Fibroblast of gingiva (primary cell): ENCODE data around the gene RAD18.

Source experiments
- DNase-seq: peaks from one replicate; pipeline ENCODE4 v3.0.0-alpha.2; 2011; ENCODE audit warnings: low read depth

RAD18 gene

DNA sequence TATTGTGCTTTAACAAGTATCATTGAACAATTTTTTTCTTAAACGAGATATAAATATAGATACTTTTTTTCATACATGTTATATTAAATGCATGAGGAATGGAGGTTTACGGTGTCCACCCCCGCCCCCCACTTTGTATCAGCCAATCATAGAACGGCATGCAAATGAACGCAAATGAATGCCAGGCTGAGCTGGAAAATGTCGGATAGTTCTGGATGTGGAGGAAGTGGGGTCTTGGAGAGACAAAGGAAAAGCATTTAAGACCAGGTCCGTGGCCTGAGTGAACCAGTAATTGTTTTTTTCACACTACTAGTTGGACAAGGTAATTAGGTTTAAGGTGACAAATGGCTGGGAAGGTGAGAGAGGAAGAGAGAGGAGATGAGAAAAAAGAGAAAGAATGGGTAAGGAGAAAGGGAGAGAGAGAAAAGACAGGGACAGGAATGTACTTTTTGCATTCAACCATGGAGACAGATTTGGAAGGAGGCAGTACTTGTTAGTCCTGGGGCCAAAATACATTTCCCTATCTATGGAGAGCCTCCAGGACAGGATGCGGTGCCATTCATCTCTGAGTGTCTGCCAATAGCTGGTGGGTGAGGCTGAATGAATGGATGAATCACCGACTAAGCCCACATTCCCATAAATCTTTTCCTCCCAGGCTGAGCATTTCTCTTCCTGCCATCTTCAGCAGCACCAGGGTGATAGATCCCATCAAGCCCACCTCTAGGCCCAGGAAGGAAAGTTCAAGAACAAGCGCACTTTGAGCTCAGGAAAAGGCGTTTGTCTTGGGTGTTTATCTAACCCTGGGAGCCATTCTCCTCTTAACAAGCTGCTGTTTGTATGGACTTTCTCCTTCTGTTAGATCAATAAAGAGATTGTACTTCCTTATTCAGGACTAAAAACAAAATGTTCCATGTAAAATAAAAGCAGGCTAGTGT lies 1.4 kb upstream of the RAD18 start:
- peak; percentile 49 for DNase-seq

DNA sequence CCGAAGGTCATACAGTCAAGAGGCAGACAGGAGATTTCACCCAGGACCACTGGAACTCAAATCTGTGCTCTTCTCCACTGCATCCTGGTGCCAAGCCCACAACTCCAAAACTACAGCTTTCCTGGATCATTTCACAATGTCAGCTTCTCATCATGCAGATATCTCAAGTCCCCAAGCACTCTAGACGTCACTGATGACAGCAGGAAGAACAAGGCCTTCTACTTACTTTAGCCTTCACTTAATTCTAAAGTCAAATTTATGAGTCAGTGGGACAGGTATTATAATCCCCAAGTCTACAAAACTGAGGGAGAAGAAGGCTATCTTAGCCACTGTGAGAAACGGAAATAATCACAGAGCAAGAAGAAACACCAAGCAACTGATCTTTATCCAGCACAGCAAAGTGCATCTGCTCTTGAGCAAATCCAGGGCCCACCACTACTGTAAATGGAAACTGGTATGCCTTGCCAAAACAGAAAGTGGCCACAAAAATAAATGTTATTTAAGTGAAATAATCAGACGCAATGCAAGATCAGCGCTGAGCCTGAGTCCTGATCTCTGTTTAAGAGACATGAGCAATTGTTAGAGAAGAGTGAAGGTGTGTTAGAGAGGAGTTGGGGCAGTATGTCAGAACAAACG lies 928 bp downstream of the RAD18 start:
- no peak for DNase-seq

- no peak for DNase-seq
These were observed 3.6 kb downstream of the RAD18 start for GRCh38 chr3:8959668-8960067.

- no peak for DNase-seq
These were observed 8.1 kb downstream of the RAD18 start for GRCh38 chr3:8954938-8955763.

GRCh38 chr3:8953313-8953712 lies 10.0 kb downstream of the RAD18 start:
- no peak for DNase-seq

DNA sequence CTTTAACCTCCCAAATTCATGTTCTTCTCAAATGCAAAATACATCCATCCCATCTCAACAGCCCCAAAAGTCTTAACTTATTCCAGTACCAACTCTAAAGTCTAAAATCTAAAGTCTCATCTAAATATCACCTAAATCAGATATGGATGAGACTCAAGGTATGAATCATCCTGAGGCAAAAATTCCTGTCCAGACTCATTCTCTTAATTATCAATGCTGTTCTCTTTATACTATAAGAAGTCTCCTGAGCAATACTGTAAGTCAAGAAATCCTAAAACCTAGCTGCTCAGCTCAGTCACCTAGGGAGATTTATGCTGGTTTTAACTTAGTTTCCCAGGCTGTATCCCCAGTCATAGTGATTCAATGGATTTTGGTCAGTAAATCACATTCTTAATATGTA lies 11.1 kb downstream of the RAD18 start:
- no peak for DNase-seq

DNA sequence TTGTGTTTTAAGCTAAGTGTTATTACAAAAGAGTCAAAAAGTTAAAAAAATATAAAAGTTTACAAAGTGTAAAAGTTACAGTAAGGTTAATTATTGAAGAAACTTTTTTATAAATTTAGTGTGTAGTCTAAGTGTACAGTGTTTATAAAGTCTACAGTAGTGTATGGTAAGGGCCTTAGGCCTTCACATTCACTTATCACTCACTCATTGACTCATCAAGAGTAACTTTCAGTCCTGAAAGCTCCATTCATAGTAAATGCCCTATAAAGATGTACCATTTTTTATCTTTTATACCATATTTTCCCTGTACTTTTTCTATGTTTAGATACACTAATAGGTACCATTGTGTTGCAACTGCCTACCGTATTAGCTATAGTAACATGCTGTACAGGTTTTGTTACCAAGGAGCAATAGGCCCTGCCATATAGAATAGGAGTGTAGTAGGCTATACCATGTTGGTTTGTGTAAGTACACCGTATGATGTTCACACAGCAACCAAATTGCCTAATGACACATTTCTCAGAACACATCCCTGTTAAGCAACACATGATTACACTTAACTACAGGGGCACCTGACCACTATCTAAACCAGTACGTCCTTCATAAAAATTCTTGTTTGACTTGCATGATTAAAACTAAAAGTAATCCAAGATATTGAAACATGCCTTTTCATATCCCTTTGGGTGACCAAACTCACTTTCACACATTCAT lies 17.2 kb downstream of the RAD18 start:
- no peak for DNase-seq

DNA sequence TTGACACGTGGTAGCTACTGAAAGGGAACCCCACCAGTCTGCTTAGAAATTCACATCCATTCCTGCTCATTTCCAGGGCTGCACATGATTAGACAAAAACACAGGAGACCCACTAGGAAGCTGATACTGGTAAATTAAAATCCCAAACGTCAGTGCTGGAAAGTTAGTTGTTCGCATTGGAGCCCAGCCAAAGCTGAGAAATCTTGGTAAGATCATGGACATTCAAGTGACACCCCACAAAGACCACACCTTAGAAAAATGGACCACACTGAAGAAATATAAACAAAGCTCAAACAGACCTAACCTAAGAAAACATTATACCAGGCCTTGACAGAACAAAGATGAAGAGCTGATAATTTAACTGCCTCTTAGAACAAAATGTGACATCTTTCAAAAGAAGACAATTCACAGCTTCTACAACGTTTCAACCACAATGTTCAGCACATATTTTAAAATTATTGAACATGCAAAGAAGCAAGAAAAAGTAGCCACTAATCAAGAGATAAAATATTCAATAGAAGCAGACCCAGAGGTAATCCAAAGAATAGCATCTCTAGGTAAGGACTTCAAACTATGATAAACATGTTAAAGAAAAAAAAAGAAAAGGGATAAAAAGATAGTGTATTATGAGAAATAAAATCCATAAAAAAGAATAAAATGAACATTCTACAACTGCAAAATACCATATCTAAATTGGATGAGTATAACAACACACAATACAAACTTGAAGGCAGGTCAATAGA lies 20.4 kb downstream of the RAD18 start:
- DNase-seq = no peak

DNA sequence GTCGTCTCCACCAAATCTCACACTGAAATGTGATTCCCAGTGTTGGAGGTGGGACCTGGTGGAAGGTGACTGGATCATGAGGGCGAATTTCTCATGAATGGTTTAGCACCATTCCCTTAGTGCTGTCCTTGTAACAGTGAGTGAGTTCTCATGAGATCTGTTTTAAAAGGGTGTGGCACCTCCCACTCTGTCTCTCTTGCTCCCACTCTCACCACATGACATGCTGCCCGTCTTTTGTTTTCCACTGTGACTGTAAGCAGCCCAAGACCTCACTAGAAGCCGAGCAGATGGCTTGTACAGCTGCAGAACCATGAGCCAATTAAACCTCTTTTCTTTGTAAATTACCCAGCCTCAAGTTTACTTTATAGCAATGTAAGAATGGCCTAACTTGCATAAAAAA lies 21.2 kb downstream of the RAD18 start:
- no peak for DNase-seq

DNA sequence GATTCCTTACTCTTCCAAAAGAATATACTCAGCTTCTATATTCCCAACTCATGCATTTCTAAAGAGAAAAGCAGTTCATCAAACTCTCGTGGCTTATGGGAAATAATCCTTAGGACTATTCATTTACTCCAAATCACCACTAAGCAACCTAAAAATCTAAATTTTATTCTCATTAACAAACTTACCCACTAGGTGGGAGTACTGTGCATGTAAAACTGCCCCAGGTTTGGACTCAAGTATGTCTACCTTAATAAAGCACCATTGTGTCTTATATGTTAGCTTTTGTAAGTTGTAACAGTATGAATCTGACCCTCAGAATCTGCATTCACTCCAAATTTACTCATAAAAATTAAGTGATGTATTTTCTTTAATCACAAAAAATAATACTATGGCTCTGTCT lies 25.3 kb downstream of the RAD18 start:
- peak; percentile 14 for DNase-seq

GRCh38 chr3:8937064-8938020 lies 25.9 kb downstream of the RAD18 start:
- DNase-seq = peak; percentile 75

DNA sequence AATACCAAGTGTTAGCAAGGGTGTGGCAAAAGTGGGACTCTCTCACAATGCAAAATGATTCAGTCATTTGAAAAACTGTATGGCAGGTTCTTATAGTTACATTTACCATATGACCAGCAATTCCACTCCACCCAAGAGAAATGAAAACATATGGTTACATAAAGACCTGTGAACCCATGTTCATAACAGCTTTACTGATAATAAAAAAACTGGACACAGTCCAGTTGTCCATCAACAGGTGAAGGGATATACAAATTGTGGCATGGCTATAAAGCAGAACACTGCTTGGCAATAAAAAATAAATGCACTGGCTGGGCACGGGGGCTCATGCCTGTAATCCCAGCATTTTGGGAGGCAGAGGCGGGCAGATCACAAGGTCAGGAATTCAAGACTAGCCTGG lies 30.8 kb downstream of the RAD18 start:
- no peak for DNase-seq

GRCh38 chr3:8931342-8931741 lies 31.9 kb downstream of the RAD18 start:
- no peak for DNase-seq

- DNase-seq = no peak
These were observed 33.4 kb downstream of the RAD18 start for GRCh38 chr3:8929860-8930259.

DNA sequence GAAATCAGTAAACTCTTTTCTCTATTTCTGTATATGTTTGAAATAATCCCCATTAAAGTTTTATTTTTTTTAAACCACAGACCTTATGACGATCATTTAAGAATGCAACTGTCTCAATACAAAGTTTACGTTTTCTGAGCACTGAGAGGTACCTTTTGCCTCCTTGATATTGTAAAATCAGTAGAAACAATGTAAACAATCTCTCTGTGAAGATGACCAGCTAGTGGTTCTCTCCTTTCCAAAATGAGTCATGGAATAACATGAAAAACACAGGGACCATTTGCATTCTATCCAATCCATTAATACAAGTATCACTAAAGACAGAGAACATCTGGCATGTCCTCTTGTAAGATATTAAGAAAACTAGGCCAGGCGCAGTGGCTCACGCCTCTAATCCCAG lies 48.8 kb downstream of the RAD18 start:
- DNase-seq = peak; percentile 79

GRCh38 chr3:8911781-8912180 lies 51.5 kb downstream of the RAD18 start:
- DNase-seq = no peak

DNA sequence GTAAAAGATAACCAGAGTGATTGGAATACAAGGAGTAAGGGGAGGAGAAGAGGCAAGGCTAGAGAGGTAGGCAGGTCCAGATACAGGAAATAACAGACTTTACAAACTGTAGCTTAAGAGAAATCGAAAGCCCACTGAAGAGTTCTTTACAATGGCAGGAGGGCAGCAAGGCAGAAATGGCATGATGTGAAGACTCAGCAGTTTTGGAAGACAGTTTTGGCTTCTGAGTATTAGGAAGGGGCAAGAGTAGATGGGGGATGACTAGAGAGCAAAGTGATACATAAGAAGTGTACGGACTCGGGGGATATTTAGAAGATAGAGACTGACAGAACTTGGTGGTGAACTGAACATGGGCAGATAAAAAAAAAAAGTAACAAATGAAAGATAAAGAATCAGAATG lies 54.1 kb downstream of the RAD18 start:
- DNase-seq = no peak

DNA sequence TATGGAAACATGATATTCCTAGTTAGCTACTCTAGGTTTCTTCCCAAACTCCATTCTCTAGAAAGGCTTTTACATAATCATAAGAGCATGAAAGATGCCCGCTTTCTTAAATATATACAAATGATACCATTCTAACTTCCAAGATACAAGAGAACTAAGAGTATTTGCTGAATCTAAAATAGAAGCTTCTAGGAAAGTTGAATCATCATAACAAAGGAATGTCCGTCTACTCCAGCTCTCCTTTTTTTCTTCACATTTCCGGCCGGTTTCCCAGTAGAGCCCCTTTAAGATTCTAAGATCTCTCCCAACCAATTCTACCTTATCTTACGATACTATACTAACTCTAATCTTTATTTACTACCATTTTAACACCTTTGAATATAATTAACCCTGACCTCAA lies 60.1 kb downstream of the RAD18 start:
- no peak for DNase-seq

GRCh38 chr3:8900869-8901268 lies 62.4 kb downstream of the RAD18 start:
- DNase-seq = no peak

GRCh38 chr3:8899876-8900460 lies 63.3 kb downstream of the RAD18 start:
- DNase-seq = peak; percentile 19
